ACC112 (cell line): ENCODE results near the gene KIF2C.

Experiments used
- H2AFZ ChIP-seq: fragments of 200-600 bp; sonication (generic); one replicate; pipeline ENCODE4 v1.6.0; 2017; ENCODE audit warnings: antibody characterized with exemption, low read length; ENCODE audit not compliant: unreplicated experiment
- H3K27ac ChIP-seq: fragments of 200-600 bp; sonication (generic); 2 replicates; pipeline ENCODE4 v1.5.1; 2014; ENCODE audit warnings: low read depth, mild to moderate bottlenecking, antibody characterized with exemption, low read length, moderate library complexity
- H3K27me3 ChIP-seq: fragments of 200-600 bp; sonication (generic); 2 replicates; pipeline ENCODE4 v1.6.1; 2014; ENCODE audit warnings: mild to moderate bottlenecking, antibody characterized with exemption, low read length, moderate library complexity, mixed read lengths; ENCODE audit not compliant: insufficient read depth
- H3K36me3 ChIP-seq: fragments of 200-600 bp; sonication (generic); 2 replicates; pipeline ENCODE4 v1.6.1; 2016; ENCODE audit warnings: mild to moderate bottlenecking, antibody characterized with exemption, low read length, moderate library complexity, mixed read lengths; ENCODE audit not compliant: insufficient read depth
- H3K4me1 ChIP-seq: fragments of 200-600 bp; sonication (generic); one replicate; pipeline ENCODE4 v1.6.1; 2016; ENCODE audit warnings: low read length, mixed read lengths; ENCODE audit not compliant: insufficient read depth, unreplicated experiment, control insufficient read depth
- H3K4me3 ChIP-seq: fragments of 200-600 bp; sonication (generic); 2 replicates; pipeline ENCODE4 v1.5.1; 2014; ENCODE audit warnings: mild to moderate bottlenecking, low read depth, low read length
- H3K79me2 ChIP-seq: fragments of 200-600 bp; sonication (generic); one replicate; pipeline ENCODE4 v1.6.0; 2016; ENCODE audit warnings: low read length; ENCODE audit not compliant: control insufficient read depth, unreplicated experiment, insufficient read depth

KIF2C gene

DNA sequence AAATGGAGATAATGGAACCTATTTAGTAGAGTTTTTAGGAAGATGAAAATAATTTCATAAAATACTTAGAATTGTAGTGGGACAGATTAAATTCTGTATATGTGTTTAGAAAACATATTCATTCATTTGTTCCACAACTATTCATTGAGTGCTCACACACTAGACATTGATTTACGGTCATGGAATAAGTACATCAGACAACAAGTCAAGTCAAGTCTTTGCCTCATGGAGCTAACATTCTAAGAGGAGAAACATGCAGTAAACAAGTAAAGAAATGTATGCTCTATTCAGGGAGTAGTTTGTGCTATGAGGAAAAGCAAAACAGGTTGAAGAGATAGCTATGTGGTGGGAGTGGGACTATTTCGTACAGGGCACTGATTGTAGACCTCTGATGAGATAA lies 77.7 kb downstream of the KIF2C start:
- H3K27me3 ChIP-seq: no peaks in the 10 kb centered on the region
- no peak overlapping the region for H3K27ac ChIP-seq
- H3K36me3 ChIP-seq: peaks cover 12% of the 10 kb centered on the region
- no peak overlapping the region for H2AFZ ChIP-seq
- peaks cover 4% of the 10 kb centered on the region for H3K79me2 ChIP-seq
- H3K4me1 ChIP-seq: peaks cover 19% of the 10 kb centered on the region
- H3K4me3 ChIP-seq: no peak overlapping the region
